ENCODE data around the gene RASL10A.
A peak's percentile ranks its signal among the peaks of the same experiment; 100 is the strongest.

Gene RASL10A

GRCh38 chr22:29311464-29312217 is 3.9 kb downstream of the RASL10A start:
- TF ChIP-seq CTCF (conservative IDR thresholded peaks at IDR 0.05) (no peak), ZFX (IDR thresholded peaks at IDR 0.05) (no peak)
- peak overlapping the region; percentile 47 for H3K27ac ChIP-seq

- TF ChIP-seq ZFX (IDR thresholded peaks at IDR 0.05) (no peak), CTCF (conservative IDR thresholded peaks at IDR 0.05) (no peak)
- peak overlapping the region; percentile 47 for H3K27ac ChIP-seq
Measured at GRCh38 chr22:29310863-29311339, 4.6 kb downstream of the RASL10A start.

GRCh38 chr22:29310065-29310862 is 5.2 kb downstream of the RASL10A start:
- H3K27ac ChIP-seq: peak overlapping the region; percentile 96
- no peak for TF ChIP-seq ZFX (IDR thresholded peaks at IDR 0.05)
- TF ChIP-seq CTCF (conservative IDR thresholded peaks at IDR 0.05): no peak

GRCh38 chr22:29309332-29310064 is 6.0 kb downstream of the RASL10A start:
- no peak for TF ChIP-seq CTCF (conservative IDR thresholded peaks at IDR 0.05)
- 0 out of 2 replicates have a peak, but pooled peaks have one; percentile 23 for TF ChIP-seq ZFX (IDR thresholded peaks at IDR 0.05)
- peak overlapping the region; percentile 96 for H3K27ac ChIP-seq

- H3K27ac ChIP-seq: peak overlapping the region; percentile 96
- TF ChIP-seq ZFX (IDR thresholded peaks at IDR 0.05) (no peak), CTCF (conservative IDR thresholded peaks at IDR 0.05) (no peak)
Measured at GRCh38 chr22:29308791-29309262, 6.7 kb downstream of the RASL10A start.

GRCh38 chr22:29308148-29308790 is 7.2 kb downstream of the RASL10A start:
- peak overlapping the region; percentile 96 for H3K27ac ChIP-seq
- no peak for TF ChIP-seq CTCF (conservative IDR thresholded peaks at IDR 0.05)
- no peak for TF ChIP-seq ZFX (IDR thresholded peaks at IDR 0.05)

Data from C4-2B (cell line).